Measurements from ENCODE around the gene DLX3. TPM values are rescaled to one million over a fixed set of nuclear protein-coding genes. Genes with fewer than 3 reads are reported as not detected.

Gene DLX3
- total and polyA plus RNA-seq, 2 of the 8 experiments (the other 6 are each of a cell fraction or from before 2014, with no cell fraction given) = 0.15 to 0.20 TPM

GRCh38 chr17:49963309-49963625 lies 31.8 kb downstream of the DLX3 start:
- CTCF ChIA-PET (ENCODE audit: partially characterized antibody) = interaction anchor here (0.6 to 16.9 kb wide), 12 partner anchors 11 to 109 kb away, joined by 3 to 275 read pairs (median 5); partner anchors contain the start of gene DLX3
- no peak overlapping the region for H3K23ac ChIP-seq (ENCODE audit: insufficient read length)
- peaks cover 0 to 28% (median 19%) of the 10 kb centered on the region in 4 experiments; a peak in 6 of 7 replicates for H3K4me1 ChIP-seq (replicated peaks in 1 of 4; ENCODE audit: control insufficient read depth in 3 of 4, insufficient read depth in 4 of 4, low read length in 3 of 4)

More at GRCh38 chr17:49963309-49963625, 31.8 kb downstream of the DLX3 start:
- H2BK15ac ChIP-seq (ENCODE audit: low read length) = peak overlapping the region; percentile 99
- no peak overlapping the region for H3K4ac ChIP-seq (replicated peaks; ENCODE audit: insufficient read length, low read depth, low read length)
- H4K8ac ChIP-seq (ENCODE audit: extremely low read depth, insufficient read depth, low read length) = no peak overlapping the region
- peak overlapping the region; percentile 98; the same call in 1 of the 2 replicates for H2BK12ac ChIP-seq (ENCODE audit: low read depth, low read length)
- no peak overlapping the region for H3K9ac ChIP-seq (replicated peaks in 1 of 4; ENCODE audit: extremely low read depth in 1 of 4, low read depth in 3 of 4, low read length in 3 of 4)
- WGBS, 2 experiments (ENCODE audit: extremely low coverage in 1 of 2, insufficient coverage in 1 of 2, insufficient read length in 1 of 2, insufficient replicate concordance in 2 of 2, low coverage in 1 of 2, low lambda C conversion rate in 2 of 2, missing lambda C conversion rate in 1 of 2) = 21% methylated on average over 4 of the region's 4 CpGs; no CpG with 5 or more reads in 1 of the 2 experiments
- H4K5ac ChIP-seq (ENCODE audit: insufficient read length, low read depth, low read length) = no peak overlapping the region
- H2BK5ac ChIP-seq (ENCODE audit: low read depth, low read length) = no peak overlapping the region
- H2AK5ac ChIP-seq (ENCODE audit: low read depth, low read length) = peak overlapping the region; percentile 94
- DNase-seq (ENCODE audit: low read depth in 1 of 2, low spot score in 2 of 2) = no peak
- H3K36me3 ChIP-seq (ENCODE audit: control insufficient read depth in 2 of 4, insufficient read depth in 4 of 4, low read length in 3 of 4) = no peaks in the 10 kb centered on the region
- H3K4me3 ChIP-seq (ENCODE audit: extremely low read depth in 1 of 4, insufficient read depth in 2 of 4, low read depth in 3 of 4, low read length in 4 of 4) = peak overlapping the region in 1 of 4 experiments; percentile 54; a peak in 3 of 8 replicates
- H3K9me3 ChIP-seq (ENCODE audit: insufficient read depth in 2 of 2, low read depth in 1 of 2, low read length in 1 of 2) = no peaks in the 10 kb centered on the region
- no peak overlapping the region for H3K14ac ChIP-seq (ENCODE audit: insufficient read length)
- H3K18ac ChIP-seq (ENCODE audit: extremely low read depth, low read length) = no peak overlapping the region
- no peaks in the 10 kb centered on the region for H3K79me1 ChIP-seq (ENCODE audit: low read depth, low read length)
- no peak for FAIRE-seq
- H3K27me3 ChIP-seq (replicated peaks in 1 of 4; ENCODE audit: control insufficient read depth in 3 of 4, extremely low read depth in 1 of 4, insufficient read depth in 3 of 4, low read length in 3 of 4) = peaks cover 59 to 71% (median 67%) of the 10 kb centered on the region in 4 experiments
- peaks cover 8% of the 10 kb centered on the region; the same call in 1 of the 2 replicates for H3K23me2 ChIP-seq (ENCODE audit: low read depth, low read length)
- H3K56ac ChIP-seq (replicated peaks; ENCODE audit: insufficient read length, low read depth, low read length) = peak overlapping the region; percentile 48
- TF ChIP-seq CREB1 (IDR thresholded peaks at IDR 0.05) (no peak), KDM4A (IDR thresholded peaks at IDR 0.05; ENCODE audit: low read depth, low read length, severe bottlenecking) (peak; percentile 3)
- H3K79me2 ChIP-seq (ENCODE audit: control insufficient read depth in 1 of 2, insufficient read depth in 2 of 2, low read length in 2 of 2) = no peaks in the 10 kb centered on the region
- H2BK20ac ChIP-seq (ENCODE audit: low read length) = peak overlapping the region; percentile 61; the same call in 1 of the 2 replicates
- POLR2A ChIA-PET (ENCODE audit: partially characterized antibody) = interaction anchor here (1.0 to 3.0 kb wide), 8 partner anchors 8 to 53 kb away, joined by 3 to 18 read pairs (median 6); partner anchors contain the start of gene DLX3
- no peak overlapping the region for H3K27ac ChIP-seq (ENCODE audit: low read depth, low read length)
- no peak overlapping the region for H2BK120ac ChIP-seq (replicated peaks; ENCODE audit: low read depth, low read length)
- peaks cover 5 to 19% of the 10 kb centered on the region in 2 experiments for H4K20me1 ChIP-seq (replicated peaks in 1 of 2; ENCODE audit: control insufficient read depth in 1 of 2, insufficient read depth in 2 of 2, low read length in 2 of 2)
- no peak overlapping the region for H4K91ac ChIP-seq (replicated peaks; ENCODE audit: insufficient read length, low read length)
- H3K4me2 ChIP-seq (ENCODE audit: insufficient read depth in 1 of 2, low read depth in 2 of 2, low read length in 2 of 2) = peak overlapping the region; percentile 69 to 72
- no peak overlapping the region for H2AFZ ChIP-seq (ENCODE audit: low read length)
